ENCODE measurements around the gene MOB2.
"Not testable (repeated sequence)": the region's sequence is repeated elsewhere in the genome, so short reads cannot be mapped to it uniquely, and the experiment has no call there.

The MOB2 gene

GRCh38 chr11:1517117-1518005, 30.8 kb upstream of the MOB2 start:
- DNase-seq: no peak

DNA sequence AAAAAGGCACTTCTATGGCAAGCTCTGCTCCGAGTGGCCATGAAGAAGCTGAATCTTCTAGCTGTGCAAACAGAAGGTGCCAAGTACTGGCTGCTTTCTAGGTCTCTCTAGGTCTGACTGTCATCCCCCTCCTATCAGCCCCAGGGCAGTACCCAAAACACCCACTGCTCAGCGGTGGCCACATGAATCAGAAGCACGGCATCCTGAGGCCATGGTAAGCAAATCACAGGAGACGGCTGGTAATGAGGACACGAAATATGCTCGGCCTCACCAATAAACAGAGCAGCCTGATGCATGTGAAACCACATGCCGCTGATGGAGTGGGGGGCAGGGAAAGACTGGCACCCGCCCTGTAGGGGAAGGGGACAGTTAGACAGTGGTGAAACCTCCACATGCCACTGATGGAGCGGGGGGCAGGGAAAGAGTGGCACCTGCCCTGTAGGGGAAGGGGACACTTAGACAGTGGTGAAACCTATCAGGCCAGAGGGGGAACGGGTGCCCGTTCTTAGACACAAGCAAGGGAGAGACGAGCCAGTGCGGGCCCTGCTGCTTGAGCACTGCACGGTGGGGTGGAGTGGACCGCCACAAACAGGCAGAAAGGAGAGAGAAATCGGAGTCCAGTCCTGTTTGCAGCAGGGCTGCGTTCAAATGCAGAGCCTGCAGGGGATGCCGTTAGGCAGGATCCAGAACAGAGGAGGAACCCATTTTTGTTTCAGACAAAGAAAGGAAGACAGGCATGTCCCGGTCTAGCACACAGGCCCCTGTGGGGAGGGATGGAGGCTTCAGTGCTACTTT, 29.9 kb upstream of the MOB2 start:
- DNase-seq: no peak

GRCh38 chr11:1515082-1516060, 28.8 kb upstream of the MOB2 start:
- peak; percentile 55 to 81 (median 67) for DNase-seq

DNA sequence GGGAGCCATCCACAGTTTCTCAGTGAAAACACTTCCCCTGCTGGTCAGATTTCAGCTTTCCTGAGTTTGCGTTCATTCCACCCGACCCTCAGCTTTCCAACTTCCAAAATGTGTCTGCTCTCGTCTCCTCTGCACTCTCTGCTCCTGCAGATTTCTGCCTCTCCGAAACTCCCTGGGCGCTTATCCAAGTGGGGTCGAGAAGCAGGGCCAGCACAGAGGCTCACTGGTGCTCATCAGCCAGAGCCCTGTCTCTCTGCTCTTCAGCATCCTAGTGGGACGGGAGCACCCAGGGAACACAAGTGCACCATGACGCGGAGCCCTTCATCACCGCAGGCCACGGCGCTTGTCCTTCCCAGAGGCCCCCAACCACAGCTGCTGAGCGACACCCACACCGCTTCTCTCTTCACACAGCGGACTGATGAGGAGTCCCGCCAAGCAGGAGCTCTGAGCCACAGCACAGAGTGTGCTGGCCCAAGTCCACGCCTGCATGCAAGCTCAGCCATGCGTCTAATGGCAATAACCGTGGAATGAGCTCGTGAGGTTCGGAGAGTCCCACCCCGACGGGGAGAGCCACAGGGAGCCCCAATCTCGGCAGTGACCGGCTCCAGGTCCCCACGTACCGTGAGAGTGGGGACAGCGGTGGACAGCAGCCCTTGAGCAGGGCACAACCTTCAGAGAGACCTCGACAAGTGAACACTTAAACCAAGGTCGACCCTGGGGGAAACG, 27.9 kb upstream of the MOB2 start:
- no peak for DNase-seq

- DNase-seq: no peak
Observed at GRCh38 chr11:1513326-1514296, 27.0 kb upstream of the MOB2 start.

DNA sequence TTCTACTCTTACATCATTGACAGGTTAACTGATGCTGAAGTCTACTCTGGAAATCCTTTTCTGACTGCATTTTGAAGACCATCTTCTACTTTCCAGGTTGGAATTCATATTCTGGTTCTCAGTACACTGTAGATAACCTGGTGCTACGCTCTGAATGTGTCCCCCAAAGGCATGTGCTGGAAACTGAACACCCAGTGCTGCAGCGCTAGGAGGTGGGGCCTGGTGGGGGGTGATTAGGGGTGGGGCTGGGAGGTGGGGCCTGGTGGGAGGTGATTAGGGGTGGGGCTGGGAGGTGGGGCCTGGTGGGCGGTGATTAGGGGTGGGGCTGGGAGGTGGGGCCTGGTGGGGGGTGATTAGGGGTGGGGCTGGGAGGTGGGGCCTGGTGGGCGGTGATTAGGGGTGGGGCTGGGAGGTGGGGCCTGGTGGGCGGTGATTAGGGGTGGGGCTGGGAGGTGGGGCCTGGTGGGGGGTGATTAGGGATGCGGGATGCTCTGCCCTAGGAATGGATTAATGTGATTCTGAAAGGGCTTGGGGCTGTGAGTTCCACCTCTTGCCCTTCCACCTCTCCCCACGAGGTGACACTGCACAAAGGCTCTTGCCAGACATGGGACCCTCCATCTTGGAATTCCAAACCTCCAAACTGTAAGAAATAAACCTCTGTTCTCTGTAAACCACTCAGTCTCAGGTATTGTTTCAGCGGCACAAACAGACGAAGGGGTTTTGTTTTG, 26.1 kb upstream of the MOB2 start:
- DNase-seq: not testable (repeated sequence)

GRCh38 chr11:1511937-1512496, 25.4 kb upstream of the MOB2 start:
- DNase-seq: no peak

DNA sequence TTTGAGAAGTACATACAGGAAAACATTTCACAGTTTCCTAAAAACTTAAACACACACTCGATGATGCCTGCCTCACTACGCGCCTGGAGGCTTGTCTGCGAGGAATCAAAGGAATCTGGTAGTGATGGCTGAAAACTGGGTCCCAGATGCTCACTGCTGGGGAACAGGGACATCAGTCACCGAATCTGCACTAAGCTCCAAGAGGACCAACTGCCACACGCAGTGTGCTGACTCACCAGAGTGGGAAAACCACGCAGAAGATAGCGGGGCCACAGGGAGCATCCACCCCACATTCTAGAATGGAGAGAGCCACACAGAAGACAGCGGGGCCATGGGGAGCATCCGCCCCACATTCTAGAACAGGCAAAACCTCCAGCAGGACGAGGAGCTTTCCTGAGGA, 24.3 kb upstream of the MOB2 start:
- DNase-seq: no peak

DNA sequence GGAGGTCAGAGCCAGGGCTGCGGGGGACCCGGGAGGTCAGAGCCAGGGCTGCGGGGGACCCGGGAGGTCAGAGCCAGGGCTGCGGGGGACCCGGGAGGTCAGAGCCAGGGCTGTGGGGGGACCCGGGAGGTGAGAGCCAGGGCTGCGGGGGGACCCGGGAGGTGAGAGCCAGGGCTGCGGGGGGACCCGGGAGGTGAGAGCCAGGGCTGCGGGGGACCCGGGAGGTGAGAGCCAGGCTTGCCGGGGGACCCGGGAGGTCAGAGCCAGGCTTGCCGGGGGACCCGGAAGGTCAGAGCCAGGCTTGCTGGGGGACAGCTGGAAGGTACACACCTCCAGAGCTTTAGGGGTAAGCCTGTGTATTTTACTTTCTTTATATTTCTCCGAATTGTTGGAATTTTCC, 23.8 kb upstream of the MOB2 start:
- not testable (repeated sequence) for DNase-seq

- no peak for DNase-seq
Observed at GRCh38 chr11:1509626-1510255, 23.2 kb upstream of the MOB2 start.

- DNase-seq: no peak
Observed at GRCh38 chr11:1508986-1509385, 22.4 kb upstream of the MOB2 start.

- DNase-seq: no peak
Observed at GRCh38 chr11:1508491-1508891, 21.9 kb upstream of the MOB2 start.

GRCh38 chr11:1507381-1508140, 21.0 kb upstream of the MOB2 start:
- DNase-seq: no peak

DNA sequence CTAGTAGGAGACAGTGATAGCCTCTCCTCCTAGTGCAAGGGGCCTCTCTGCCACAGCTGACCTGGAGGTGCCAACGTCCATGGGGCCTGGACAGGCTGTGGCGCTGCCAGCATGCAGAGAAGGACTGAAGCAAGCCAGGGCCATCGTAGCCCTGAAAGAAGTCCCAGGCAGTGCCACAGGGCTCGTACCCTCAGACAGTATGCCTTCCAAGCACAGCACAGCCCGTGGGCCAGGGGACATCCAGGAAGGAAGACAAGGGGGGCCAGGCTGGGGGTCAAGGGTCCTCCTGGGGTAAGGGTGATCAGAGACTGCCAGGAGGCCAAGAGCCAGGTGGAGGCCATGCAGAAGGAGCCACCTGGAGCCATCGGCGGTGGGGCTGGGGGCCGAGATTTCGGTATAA, 20.4 kb upstream of the MOB2 start:
- DNase-seq: no peak

GRCh38 chr11:1505480-1505879, 18.9 kb upstream of the MOB2 start:
- DNase-seq: no peak

- no peak for DNase-seq
Observed at GRCh38 chr11:1504581-1505290, 18.2 kb upstream of the MOB2 start.

DNA sequence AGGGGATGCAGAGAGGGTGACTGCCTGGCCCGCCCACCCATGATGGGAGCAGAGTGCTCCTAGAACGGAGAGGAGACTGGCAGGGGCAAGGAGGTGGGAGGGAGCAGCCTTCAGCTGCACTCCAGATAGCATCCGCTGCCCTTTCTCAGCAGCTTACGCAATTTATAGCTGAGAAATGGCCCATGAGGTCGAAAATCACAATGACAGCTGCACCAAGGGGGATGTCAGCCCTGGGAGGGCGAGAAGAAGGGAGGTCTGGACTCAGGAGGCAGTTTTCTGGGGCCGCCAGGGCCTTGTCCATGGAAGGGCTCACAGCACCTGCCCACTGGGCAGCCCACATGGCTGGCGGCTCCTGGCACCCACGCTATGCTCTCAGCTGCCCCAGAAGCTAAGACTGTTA, 17.6 kb upstream of the MOB2 start:
- no peak for DNase-seq

DNA sequence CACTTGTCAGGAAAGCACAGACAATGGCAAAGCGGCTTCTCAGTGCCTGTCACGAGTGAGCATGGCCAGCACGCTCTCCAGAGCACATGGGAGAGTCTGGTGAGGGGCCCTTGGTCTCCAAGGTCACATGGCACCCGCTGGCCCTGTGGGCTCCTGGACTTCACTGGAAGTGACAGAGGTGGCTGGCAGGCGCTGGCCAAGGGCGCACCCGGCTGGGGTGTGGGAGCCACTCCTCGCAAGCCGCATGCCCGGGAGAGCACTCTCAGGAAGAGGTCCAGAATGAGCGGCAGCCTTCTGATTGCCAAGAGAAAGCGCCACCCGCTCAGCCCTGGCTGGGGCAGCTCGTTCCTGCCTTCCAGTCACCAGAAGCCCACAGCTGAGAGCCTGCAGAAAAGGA, 17.1 kb upstream of the MOB2 start:
- DNase-seq: no peak

All from activated naive CD4-positive, alpha-beta T cell (primary cell).